Endothelial cell of umbilical vein (primary cell): Measurements from ENCODE around the gene USH2A. TPM values are rescaled to one million over a fixed set of nuclear protein-coding genes. Genes with fewer than 3 reads are reported as not detected.

Source experiments
- BruUV-seq: library from RNA; stranded (reverse); fragments of 400-500 nt; replicated peaks from 2 replicates; lab custom pipeline; 2021; lab: Mats Ljungman, UMichigan
- CTCF ChIA-PET: fragments of 300-600, 350-600 bp; sonication (Branson Sonifier 250); formaldehyde crosslinking; loops from one replicate; lab custom pipeline; 2021; ENCODE audit warnings: antibody characterized with exemption, inconsistent platforms; lab: Charles Lee
- POLR2A ChIA-PET: fragments of 300-600, 350-600 bp; sonication (Branson Sonifier 250); formaldehyde crosslinking; loops from one replicate; lab custom pipeline; 2021; ENCODE audit warnings: antibody characterized with exemption, inconsistent platforms; lab: Charles Lee
- DNase-seq: peaks from one replicate; pipeline ENCODE4 v3.0.0-alpha.2; 2011; ENCODE audit warnings: low read depth, low spot score
- FAIRE-seq: peaks from 2 replicates; lab custom pipeline; 2011; peaks lifted over from hg19 to GRCh38; lab: Jason Lieb, UNC
- H2AFZ ChIP-seq: 2 replicates; pipeline ENCODE4 v1.6.0; 2012; ENCODE audit warnings: low read depth, low read length, control low read depth, inconsistent platforms
- H3K27ac ChIP-seq: 2 replicates; pipeline ENCODE4 v1.5.1; 2011; ENCODE audit warnings: low read depth, mild to moderate bottlenecking, control low read depth, low read length, moderate library complexity; ENCODE audit not compliant: insufficient read depth
- H3K27me3 ChIP-seq, 2 experiments: 2 replicates each; pipeline versions ENCODE4 v1.6.0 to v1.6.1; 2011; ENCODE audit warnings: low read length in 2 of 2, mixed read lengths in 1 of 2; ENCODE audit not compliant: control insufficient read depth in 2 of 2, insufficient read depth in 2 of 2
- H3K36me3 ChIP-seq, 2 experiments: 2 replicates in 1 of 2; 3 replicates in 1 of 2; pipeline ENCODE4 v1.5.1; 2011; ENCODE audit warnings: low read length in 2 of 2, mild to moderate bottlenecking in 1 of 2, moderate library complexity in 1 of 2; ENCODE audit not compliant: control insufficient read depth in 2 of 2, insufficient read depth in 2 of 2; ENCODE audit errors: extremely low read depth in 1 of 2
- H3K4me1 ChIP-seq: 3 replicates; pipeline ENCODE4 v1.5.1; 2011; ENCODE audit warnings: mild to moderate bottlenecking, low read length; ENCODE audit not compliant: control insufficient read depth, insufficient read depth; ENCODE audit errors: extremely low read depth
- H3K4me2 ChIP-seq: 2 replicates; pipeline ENCODE4 v1.6.1; 2011; ENCODE audit warnings: low read length, control low read depth, mixed read lengths; ENCODE audit not compliant: insufficient read depth
- H3K4me3 ChIP-seq, 3 experiments: fragments of 200-600 bp in 1 of 3; sonication (generic), shearing (Covaris generic) in 1 of 3; replicated peaks in 1 of 3; 2 replicates each; pipeline ENCODE4 v1.5.1; 2011 to 2016; ENCODE audit warnings: control low read depth in 3 of 3, low read length in 3 of 3, mild to moderate bottlenecking in 2 of 3, inconsistent platforms in 1 of 3, low read depth in 1 of 3, moderate library complexity in 1 of 3; ENCODE audit not compliant: insufficient read depth in 1 of 3
- H3K79me2 ChIP-seq: 2 replicates; pipeline ENCODE4 v1.6.0; 2012; ENCODE audit warnings: low read length, inconsistent platforms; ENCODE audit not compliant: control insufficient read depth, insufficient read depth
- H3K9ac ChIP-seq: replicated peaks from 2 replicates; pipeline ENCODE3; 2011; ENCODE audit warnings: low read length, control low read depth; ENCODE audit not compliant: insufficient read depth; ENCODE audit errors: extremely low read depth
- H3K9me1 ChIP-seq: replicated peaks from 3 replicates; pipeline ENCODE4 v1.6.0; 2011; ENCODE audit warnings: mild to moderate bottlenecking, low read length; ENCODE audit not compliant: control insufficient read depth, insufficient read depth; ENCODE audit errors: extremely low read depth
- H3K9me3 ChIP-seq: replicated peaks from 2 replicates; pipeline ENCODE4 v1.5.1; 2012; ENCODE audit warnings: low read length, inconsistent platforms; ENCODE audit not compliant: control insufficient read depth, insufficient read depth
- H4K20me1 ChIP-seq: replicated peaks from 2 replicates; pipeline ENCODE3; 2011; ENCODE audit warnings: mild to moderate bottlenecking, low read length; ENCODE audit not compliant: control insufficient read depth, insufficient read depth; ENCODE audit errors: extremely low read depth
- CTCF ChIP-seq, 2 donors: IDR thresholded peaks; 1 replicate in 1 of 2; 2 replicates in 1 of 2; pipeline ENCODE4 v1.5.1; 2011; ENCODE audit warnings: low read length in 2 of 2, mild to moderate bottlenecking in 2 of 2, moderate library complexity in 2 of 2, control low read depth in 1 of 2, inconsistent platforms in 1 of 2, low read depth in 1 of 2; ENCODE audit not compliant: insufficient read depth in 1 of 2; ENCODE audit errors: extremely low read depth in 1 of 2
- EZH2 ChIP-seq: IDR thresholded peaks from 2 replicates; pipeline ENCODE4 v1.6.1; 2012; ENCODE audit warnings: borderline replicate concordance, low read depth, mild to moderate bottlenecking, moderate library complexity, low read length, inconsistent platforms; ENCODE audit not compliant: severe bottlenecking
- FOS ChIP-seq: IDR thresholded peaks from 2 replicates; pipeline ENCODE4 v1.6.1; 2011; ENCODE audit warnings: mild to moderate bottlenecking, low read length, moderate library complexity, borderline replicate concordance; ENCODE audit not compliant: insufficient read depth
- GATA2 ChIP-seq: IDR thresholded peaks from 2 replicates; pipeline ENCODE4 v1.7.0; 2011; ENCODE audit warnings: low read depth, mild to moderate bottlenecking, moderate library complexity, mixed read lengths, low read length; ENCODE audit not compliant: insufficient read length, insufficient read depth
- JUN ChIP-seq: IDR thresholded peaks from 2 replicates; pipeline ENCODE4 v1.6.1; 2011; ENCODE audit warnings: borderline replicate concordance, low read depth; ENCODE audit not compliant: insufficient read length, insufficient read depth
- MAX ChIP-seq: IDR thresholded peaks from 2 replicates; pipeline ENCODE4 v1.6.1; 2011; ENCODE audit not compliant: insufficient read depth, insufficient read length
- MYC ChIP-seq: IDR thresholded peaks from one replicate; pipeline ENCODE4 v1.6.1; 2011; ENCODE audit warnings: mild to moderate bottlenecking, low read depth, low read length
- POLR2A ChIP-seq: IDR thresholded peaks from 2 replicates; pipeline ENCODE4 v1.6.1; 2012; ENCODE audit warnings: low read depth, mild to moderate bottlenecking, control low read depth, low read length
- dilution Hi-C: fragments of 300-500 bp; cut with MboI; formaldehyde crosslinking; loops from one replicate; pipeline ENCODE4 v1.15.0; 2019; ENCODE audit warnings: low sequenced_read_pairs; ENCODE audit not compliant: extremely low pct_ligation_motif_present
- intact Hi-C: fragments of 100-400 bp; cut with micrococcal nuclease; formaldehyde crosslinking; loops from one replicate; pipeline ENCODE4 v1.10.0; 2022
- polyA plus RNA-seq, 4 experiments: library from polyadenylated mRNA; depleted of rRNA in 3 of 4; stranded (reverse) in 3 of 4; unstranded in 1 of 4; fragments of >200 nt; gene quantifications; 2 replicates each; pipeline versions ENCODE4 v1.2.1 to v1.2.3, GENCODE V29; 2011 to 2012; ENCODE audit warnings: missing spikeins in 1 of 4
- total RNA-seq: library from RNA; stranded (reverse); gene quantifications from 2 replicates; pipeline ENCODE4 v1.2.3, GENCODE V29; 2021

USH2A gene
- total and polyA plus RNA-seq, 2 donors (not counting 3 experiments of a cell fraction or from before 2014, with no cell fraction given), result not detected

GRCh38 chr1:216207154-216207553, 216.1 kb downstream of the USH2A start:
- intact Hi-C loops, result no loop called here
- Histone ChIP-seq H3K4me3 (no peak overlapping the region), H4K20me1 (no peaks in the 10 kb centered on the region), H3K27ac (no peak overlapping the region), H3K9ac (no peak overlapping the region), H3K36me3 (no peaks in the 10 kb centered on the region), H3K4me1 (no peaks in the 10 kb centered on the region), H3K4me2 (no peak overlapping the region), H2AFZ (no peak overlapping the region), H3K9me3 (no peaks in the 10 kb centered on the region), H3K79me2 (no peaks in the 10 kb centered on the region), H3K9me1 (no peaks in the 10 kb centered on the region), H3K27me3 (no peaks in the 10 kb centered on the region)
- POLR2A ChIA-PET, result no interaction called here
- BruUV-seq, result no TSS peak
- no peak for DNase-seq
- no peak for FAIRE-seq
- TF ChIP-seq FOS (no peak), POLR2A (no peak), CTCF (IDR thresholded peaks at IDR 0.05; ENCODE audit: extremely low read depth in 1 of 2, insufficient read depth in 1 of 2, low read depth in 1 of 2, low read length in 2 of 2) (no peak), GATA2 (no peak)
- CTCF ChIA-PET, result no interaction called here
- dilution Hi-C loops, result no loop called here

- Histone ChIP-seq H3K4me1 (no peaks in the 10 kb centered on the region), H3K27ac (no peak overlapping the region), H3K9me1 (no peaks in the 10 kb centered on the region), H3K27me3 (no peaks in the 10 kb centered on the region), H3K79me2 (no peaks in the 10 kb centered on the region), H3K4me3 (no peak overlapping the region), H3K36me3 (no peaks in the 10 kb centered on the region), H2AFZ (no peak overlapping the region), H3K4me2 (no peak overlapping the region), H3K9me3 (no peaks in the 10 kb centered on the region), H3K9ac (no peak overlapping the region), H4K20me1 (no peaks in the 10 kb centered on the region)
- no peak for DNase-seq
- BruUV-seq, result no TSS peak
- no peak for TF ChIP-seq CTCF (IDR thresholded peaks at IDR 0.05; ENCODE audit: extremely low read depth in 1 of 2, insufficient read depth in 1 of 2, low read depth in 1 of 2, low read length in 2 of 2)
- no peak for TF ChIP-seq MYC
- TF ChIP-seq GATA2, result no peak
- no peak for TF ChIP-seq EZH2
- no peak for TF ChIP-seq JUN
- no peak for TF ChIP-seq POLR2A
- no peak for TF ChIP-seq MAX
- no peak for TF ChIP-seq FOS
- ChIA-PET POLR2A (no interaction called here), CTCF (no interaction called here)
- FAIRE-seq, result no peak
- dilution Hi-C loops, result no loop called here
- intact Hi-C loops, result no loop called here
Observed at GRCh38 chr1:216205176-216205575, 218.1 kb downstream of the USH2A start.
